Breast epithelium (tissue), 4 donors: ENCODE measurements around the gene MTOR. TPM values are rescaled to one million over a fixed set of nuclear protein-coding genes. Genes with fewer than 3 reads are reported as not detected.

ENCODE experiments used
- DNase-seq, 2 donors: peaks; one replicate each; pipeline ENCODE4 v3.0.0-alpha.2; 2019; ENCODE audit warnings: low spot score in 2 of 2
- H3K27ac ChIP-seq, 2 donors: fragments of 200-600 bp; sonication (generic) in 1 of 2; one replicate each; pipeline ENCODE4 v1.5.1; 2016 to 2019; ENCODE audit warnings: mild to moderate bottlenecking in 1 of 2
- H3K27me3 ChIP-seq, 2 donors: fragments of 200-600 bp; sonication (generic) in 1 of 2; one replicate each; pipeline versions ENCODE4 v1.5.1 to v1.6.0; 2017 to 2019; ENCODE audit warnings: control low read depth in 1 of 2, mild to moderate bottlenecking in 1 of 2
- H3K36me3 ChIP-seq: fragments of 200-600 bp; one replicate; pipeline ENCODE4 v1.5.1; 2019
- H3K4me1 ChIP-seq, 2 donors: fragments of 200-600 bp; sonication (generic); one replicate each; pipeline ENCODE4 v1.5.1; 2016 to 2019; ENCODE audit warnings: control low read depth in 1 of 2
- H3K4me3 ChIP-seq, 3 donors: fragments of 200-600 bp; sonication (generic); 1 replicate in 2 of 3; 2 replicates in 1 of 3; pipeline ENCODE4 v1.5.1; 2016 to 2019; ENCODE audit warnings: mild to moderate bottlenecking in 3 of 3, moderate library complexity in 2 of 3
- H3K9me3 ChIP-seq, 2 donors: fragments of 200-600 bp; sonication (generic) in 1 of 2; one replicate each; pipeline ENCODE4 v1.5.1; 2016 to 2019; ENCODE audit warnings: control low read depth in 1 of 2
- CTCF ChIP-seq, 3 donors: fragments of 450-650 bp; IDR thresholded peaks; one replicate each; pipeline ENCODE4 v1.5.1; 2016 to 2017; ENCODE audit warnings: antibody characterized with exemption in 3 of 3, mild to moderate bottlenecking in 3 of 3, moderate library complexity in 3 of 3
- POLR2A ChIP-seq: fragments of 450-650 bp; IDR thresholded peaks from one replicate; pipeline ENCODE4 v1.6.1; 2016; ENCODE audit warnings: antibody characterized with exemption, mild to moderate bottlenecking, moderate library complexity
- POLR2AphosphoS5 ChIP-seq, 3 donors: sonication (generic); formaldehyde crosslinking; IDR thresholded peaks; one replicate each; pipeline ENCODE4 v1.6.1; 2017; ENCODE audit warnings: antibody characterized with exemption in 3 of 3
- intact Hi-C: fragments of 100-400 bp; cut with DNase I; formaldehyde crosslinking; loops from one replicate; pipeline ENCODE4 v1.15.1; 2023; ENCODE audit warnings: low total_unique reads
- total RNA-seq, 3 donors: library from RNA; depleted of rRNA; stranded (reverse); fragments of >200 nt; gene quantifications; one replicate each; pipeline ENCODE4 v1.1.0, GENCODE V29; 2016

Gene MTOR
- total RNA-seq, 3 donors from 2014 or later, result 36.8 to 48.4 (median 46.5) TPM

GRCh38 chr1:11158720-11159321 is 103.5 kb downstream of the MTOR start:
- peak overlapping the region in 1 of 2 donors; percentile 33 for H3K27ac ChIP-seq
- intact Hi-C loops, result no loop called here
- no peaks in the 10 kb centered on the region for H3K27me3 ChIP-seq
- no peak for DNase-seq
- H3K9me3 ChIP-seq, result no peaks in the 10 kb centered on the region
- peaks cover 0 to 3% of the 10 kb centered on the region in 2 donors for H3K4me1 ChIP-seq
- TF ChIP-seq CTCF (IDR thresholded peaks at IDR 0.05) (no peak), POLR2A (no peak)
- no peak overlapping the region for H3K4me3 ChIP-seq
- no peaks in the 10 kb centered on the region for H3K36me3 ChIP-seq

GRCh38 chr1:11158291-11158690 is 104.1 kb downstream of the MTOR start:
- intact Hi-C loops, result no loop called here
- Histone ChIP-seq H3K4me1 (peaks cover 0 to 3% of the 10 kb centered on the region in 2 donors), H3K27ac (peak overlapping the region; percentile 40 to 72), H3K9me3 (no peaks in the 10 kb centered on the region), H3K4me3 (no peak overlapping the region), H3K36me3 (no peaks in the 10 kb centered on the region), H3K27me3 (no peaks in the 10 kb centered on the region)
- no peak for TF ChIP-seq POLR2A
- no peak for TF ChIP-seq POLR2AphosphoS5 (IDR thresholded peaks at IDR 0.05)
- no peak for TF ChIP-seq CTCF (IDR thresholded peaks at IDR 0.05)
- DNase-seq, result no peak

GRCh38 chr1:11157867-11158266 is 104.5 kb downstream of the MTOR start:
- no peak for DNase-seq
- H3K27ac ChIP-seq, result peak overlapping the region; percentile 40 to 72
- H3K4me1 ChIP-seq, result peaks cover 0 to 3% of the 10 kb centered on the region in 2 donors
- H3K4me3 ChIP-seq, result no peak overlapping the region
- no peaks in the 10 kb centered on the region for H3K36me3 ChIP-seq
- no peaks in the 10 kb centered on the region for H3K9me3 ChIP-seq
- no peaks in the 10 kb centered on the region for H3K27me3 ChIP-seq
- TF ChIP-seq POLR2A, result no peak
- TF ChIP-seq POLR2AphosphoS5 (IDR thresholded peaks at IDR 0.05), result no peak
- TF ChIP-seq CTCF (IDR thresholded peaks at IDR 0.05), result no peak
- intact Hi-C loops, result no loop called here

- Histone ChIP-seq H3K27ac (peak overlapping the region; percentile 35 to 40), H3K4me1 (peaks cover 0 to 3% of the 10 kb centered on the region in 2 donors), H3K27me3 (no peaks in the 10 kb centered on the region), H3K9me3 (no peaks in the 10 kb centered on the region), H3K36me3 (no peaks in the 10 kb centered on the region), H3K4me3 (no peak overlapping the region)
- TF ChIP-seq POLR2AphosphoS5 (IDR thresholded peaks at IDR 0.05) (no peak), POLR2A (no peak), CTCF (IDR thresholded peaks at IDR 0.05) (no peak)
- intact Hi-C loops, result no loop called here
- no peak for DNase-seq
Observed at GRCh38 chr1:11157394-11157793, 105.0 kb downstream of the MTOR start.

GRCh38 chr1:11156963-11157362 is 105.4 kb downstream of the MTOR start:
- DNase-seq, result no peak
- peak overlapping the region in 1 of 2 donors; percentile 35 for H3K27ac ChIP-seq
- no peaks in the 10 kb centered on the region for H3K27me3 ChIP-seq
- H3K9me3 ChIP-seq, result no peaks in the 10 kb centered on the region
- intact Hi-C loops, result no loop called here
- no peak overlapping the region for H3K4me3 ChIP-seq
- H3K36me3 ChIP-seq, result no peaks in the 10 kb centered on the region
- H3K4me1 ChIP-seq, result peaks cover 3% of the 10 kb centered on the region in 2 donors
- TF ChIP-seq POLR2AphosphoS5 (IDR thresholded peaks at IDR 0.05) (no peak), POLR2A (no peak), CTCF (IDR thresholded peaks at IDR 0.05) (no peak)
